ENCODE data around the gene DBH.

The DBH gene

DNA sequence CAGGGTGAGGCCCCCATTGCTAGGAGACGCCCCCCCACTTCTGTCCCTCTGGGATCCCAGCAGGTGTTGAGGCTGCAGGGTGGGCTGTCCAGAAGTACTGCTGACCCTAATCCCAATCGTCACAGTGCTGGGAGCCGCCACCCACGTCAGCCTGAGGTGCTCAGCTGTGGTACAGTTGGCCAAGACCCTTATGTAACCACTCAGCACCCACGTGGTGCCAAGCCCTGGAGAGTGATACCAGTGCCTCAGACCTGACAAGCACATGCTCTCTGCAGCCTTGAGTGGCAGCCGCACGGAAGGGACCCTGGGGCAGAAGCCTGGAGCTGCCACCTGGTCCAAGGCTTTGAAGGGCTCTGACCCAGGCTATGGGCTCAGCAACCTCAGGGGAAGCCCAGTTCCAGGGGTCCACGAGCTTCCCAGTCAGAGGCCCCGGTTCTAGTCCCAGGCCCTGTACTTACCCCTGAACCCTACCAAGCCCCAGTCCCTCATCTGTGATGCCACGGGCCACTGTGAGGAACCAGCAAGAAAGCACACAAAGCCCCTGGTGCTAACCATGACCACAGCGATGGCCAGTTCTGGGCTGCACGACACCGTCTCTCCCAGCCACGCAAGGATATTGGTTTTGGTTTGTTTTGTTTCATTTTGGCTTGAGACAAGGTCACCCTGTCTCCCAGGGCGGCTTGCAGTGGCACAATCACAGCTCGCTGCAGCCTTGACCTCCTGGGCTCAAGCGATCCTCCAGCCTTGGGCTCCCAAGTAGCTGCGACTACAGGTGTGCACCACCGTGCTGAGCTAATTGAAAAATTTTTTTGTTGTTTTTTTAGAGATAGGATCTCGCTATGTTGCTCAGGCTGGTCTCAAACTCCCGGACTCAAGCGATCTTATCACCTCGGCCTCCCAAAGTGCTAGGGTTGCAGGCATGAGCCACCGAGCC, 50.7 kb downstream of the DBH start:
- DNase-seq: no peak

DNA sequence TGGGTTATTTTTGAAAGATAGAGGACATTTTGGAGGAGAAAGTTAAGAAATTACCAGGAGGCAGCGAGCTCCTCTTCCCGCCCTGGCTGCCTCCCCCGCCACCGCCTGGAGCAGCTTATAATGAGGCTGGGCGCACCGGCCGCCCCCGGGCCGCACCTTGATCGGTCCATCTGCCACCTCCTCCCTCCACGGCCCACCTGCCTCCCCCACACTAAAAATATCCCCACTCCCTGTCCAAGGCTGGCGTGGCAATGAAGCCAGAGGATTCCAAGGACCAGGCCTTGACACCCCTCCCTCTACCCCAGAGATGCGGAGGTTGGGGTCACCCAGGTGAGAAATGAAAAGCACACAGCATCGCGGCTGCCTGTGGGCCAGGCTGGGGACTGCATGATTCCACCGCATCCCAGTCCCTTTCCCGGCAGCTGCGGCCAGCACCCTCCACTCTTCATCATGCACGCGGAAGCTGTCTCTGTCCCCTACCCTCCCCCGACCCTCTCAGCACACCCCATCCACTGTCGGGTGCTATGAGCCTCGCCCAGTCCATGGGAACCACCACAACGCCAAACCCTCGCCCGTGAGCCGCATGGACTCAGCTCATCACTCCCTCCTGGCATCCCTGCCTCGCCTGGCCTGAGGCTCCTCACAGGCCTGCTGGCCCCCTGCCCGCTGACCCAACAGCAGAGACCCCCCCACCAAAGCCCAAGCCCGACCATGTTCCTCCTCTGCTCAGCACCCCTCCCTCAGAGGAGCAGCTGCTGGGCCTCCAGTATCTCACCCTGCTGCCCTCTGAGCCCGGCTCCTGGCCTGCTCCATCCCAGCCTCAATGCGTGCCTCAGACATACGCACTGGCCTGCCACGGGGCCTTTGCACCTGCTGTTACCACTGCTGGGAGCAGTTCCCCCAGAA, 51.9 kb downstream of the DBH start:
- no peak for DNase-seq

- no peak for DNase-seq
Measured at GRCh38 chr9:133689151-133689763, 53.1 kb downstream of the DBH start.

DNA sequence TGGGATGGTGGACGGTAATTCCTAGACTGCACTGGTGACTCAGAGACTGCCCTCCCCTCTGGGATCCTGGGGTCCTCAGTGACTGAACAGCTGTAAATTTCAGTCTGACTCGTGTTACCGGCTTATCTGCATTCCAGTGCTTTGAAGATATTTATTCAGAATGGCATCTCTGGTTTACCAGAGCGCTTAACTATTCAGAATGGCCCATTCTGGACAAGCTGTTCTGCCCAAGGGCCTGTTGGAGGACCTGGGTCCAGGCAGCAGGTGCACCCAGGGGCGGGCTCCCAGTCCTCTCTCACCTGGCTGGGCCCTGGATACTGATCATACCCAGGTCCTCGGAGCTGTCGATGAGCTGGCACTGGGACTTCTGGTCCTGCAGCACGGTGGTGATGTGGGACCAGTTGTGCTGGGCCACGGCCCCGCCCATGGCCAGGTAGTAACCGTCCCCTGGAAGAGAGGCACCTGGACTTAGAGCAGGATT, 54.0 kb downstream of the DBH start:
- DNase-seq: no peak

DNA sequence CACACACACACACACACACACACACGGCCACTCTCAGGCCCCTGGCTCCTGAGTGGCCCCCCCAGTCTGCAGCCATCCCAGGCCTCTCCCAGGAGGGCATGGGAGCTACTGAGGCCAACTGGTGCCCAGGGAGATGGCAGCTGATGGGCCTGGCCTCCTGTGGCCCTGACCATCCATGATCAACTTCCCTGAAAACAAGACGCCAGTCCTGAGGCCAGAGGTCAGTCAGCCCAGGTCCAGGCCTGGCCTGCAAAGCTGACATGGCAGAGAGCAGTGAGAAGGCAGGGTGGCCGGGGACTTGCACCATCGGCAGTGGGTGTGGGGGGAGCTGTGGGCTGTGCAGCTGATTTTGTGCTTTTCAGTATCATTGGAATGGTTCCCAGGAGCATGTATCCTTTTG, 55.0 kb downstream of the DBH start:
- no peak for DNase-seq

DNA sequence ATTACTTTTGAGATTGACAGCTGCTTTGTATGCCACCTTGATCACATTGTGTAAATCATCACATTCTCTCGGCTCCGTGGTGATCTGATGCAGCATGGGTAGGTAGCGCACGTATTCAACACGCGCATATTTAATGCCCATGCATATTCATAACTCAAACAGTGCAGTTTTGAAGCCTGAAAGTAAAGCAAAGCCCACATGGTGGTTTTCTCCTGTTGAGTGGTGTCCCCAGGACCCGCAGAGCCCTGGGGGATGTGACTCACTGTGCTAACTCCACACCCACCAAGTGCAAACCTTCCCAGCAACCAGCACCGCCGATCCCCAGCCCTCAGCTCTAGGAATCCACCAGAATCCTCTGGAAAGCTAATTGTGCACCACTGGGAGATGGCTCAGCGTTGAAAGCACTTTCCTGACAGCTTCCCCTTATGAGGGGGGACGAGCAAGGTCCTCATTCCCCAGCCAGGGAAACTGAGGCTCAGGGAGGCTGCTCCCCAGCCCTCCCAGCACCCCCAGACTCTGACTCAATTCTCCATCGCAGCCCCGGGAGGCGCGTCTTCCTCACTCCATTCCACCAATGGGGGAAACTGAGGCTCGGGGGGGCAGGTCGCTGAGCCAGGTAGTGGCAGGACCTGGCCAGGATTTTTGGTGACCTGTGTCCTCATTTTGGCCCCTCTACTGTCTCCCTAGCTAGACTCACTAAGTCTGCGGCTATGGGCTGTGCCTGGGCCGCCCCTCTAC, 55.6 kb downstream of the DBH start:
- peak; percentile 40 for DNase-seq

GRCh38 chr9:133692364-133692985, 56.3 kb downstream of the DBH start:
- DNase-seq: no peak

DNA sequence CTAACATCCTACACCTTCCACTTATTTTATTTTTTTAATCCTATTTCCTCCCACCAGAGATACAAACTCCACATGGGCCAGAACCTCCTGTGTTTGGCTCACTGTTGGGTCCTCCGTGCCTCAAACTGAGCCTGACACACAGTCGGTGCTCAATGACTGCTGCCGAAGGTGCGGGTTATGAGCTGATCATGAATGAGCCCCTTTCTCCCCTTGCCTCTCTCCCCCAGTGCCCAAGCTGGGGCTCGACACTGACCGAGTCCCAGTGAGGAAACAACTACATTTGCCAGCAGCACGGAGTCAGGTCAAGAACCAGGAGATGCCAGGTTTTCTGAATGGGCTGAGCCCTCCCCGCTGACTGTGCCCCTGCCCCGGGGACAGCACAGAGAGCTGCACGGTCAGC, 57.0 kb downstream of the DBH start:
- no peak for DNase-seq

- DNase-seq: no peak
Measured at GRCh38 chr9:133693703-133694529, 57.8 kb downstream of the DBH start.

- no peak for DNase-seq
Measured at GRCh38 chr9:133694686-133695085, 58.5 kb downstream of the DBH start.

DNA sequence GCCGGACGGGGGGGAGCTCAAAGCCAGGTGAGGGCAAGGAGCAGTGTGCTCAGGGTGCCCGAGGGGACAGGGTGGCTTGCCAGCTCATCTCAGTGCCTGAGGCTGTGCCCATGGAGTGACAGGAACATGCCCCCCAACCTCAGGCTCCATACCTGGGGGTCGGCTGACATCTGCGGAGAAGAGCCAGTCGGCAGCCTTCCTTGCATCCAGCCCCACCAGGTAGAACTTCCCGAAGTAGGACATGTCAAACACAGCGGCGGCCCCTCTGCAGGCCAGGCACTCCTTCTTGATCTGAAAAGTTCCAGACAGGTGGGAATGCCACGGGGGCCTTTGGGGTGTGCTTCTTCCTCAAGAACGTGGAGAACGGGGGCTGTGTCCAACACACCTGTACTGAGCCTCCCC, 59.9 kb downstream of the DBH start:
- no peak for DNase-seq

GRCh38 chr9:133699546-133699945, 63.4 kb downstream of the DBH start:
- no peak for DNase-seq

- DNase-seq: no peak
Measured at GRCh38 chr9:133700819-133701320, 64.7 kb downstream of the DBH start.

GRCh38 chr9:133701321-133701980, 65.3 kb downstream of the DBH start:
- DNase-seq: no peak

- DNase-seq: peak; percentile 69
Measured at GRCh38 chr9:133701981-133702797, 66.0 kb downstream of the DBH start.

DNA sequence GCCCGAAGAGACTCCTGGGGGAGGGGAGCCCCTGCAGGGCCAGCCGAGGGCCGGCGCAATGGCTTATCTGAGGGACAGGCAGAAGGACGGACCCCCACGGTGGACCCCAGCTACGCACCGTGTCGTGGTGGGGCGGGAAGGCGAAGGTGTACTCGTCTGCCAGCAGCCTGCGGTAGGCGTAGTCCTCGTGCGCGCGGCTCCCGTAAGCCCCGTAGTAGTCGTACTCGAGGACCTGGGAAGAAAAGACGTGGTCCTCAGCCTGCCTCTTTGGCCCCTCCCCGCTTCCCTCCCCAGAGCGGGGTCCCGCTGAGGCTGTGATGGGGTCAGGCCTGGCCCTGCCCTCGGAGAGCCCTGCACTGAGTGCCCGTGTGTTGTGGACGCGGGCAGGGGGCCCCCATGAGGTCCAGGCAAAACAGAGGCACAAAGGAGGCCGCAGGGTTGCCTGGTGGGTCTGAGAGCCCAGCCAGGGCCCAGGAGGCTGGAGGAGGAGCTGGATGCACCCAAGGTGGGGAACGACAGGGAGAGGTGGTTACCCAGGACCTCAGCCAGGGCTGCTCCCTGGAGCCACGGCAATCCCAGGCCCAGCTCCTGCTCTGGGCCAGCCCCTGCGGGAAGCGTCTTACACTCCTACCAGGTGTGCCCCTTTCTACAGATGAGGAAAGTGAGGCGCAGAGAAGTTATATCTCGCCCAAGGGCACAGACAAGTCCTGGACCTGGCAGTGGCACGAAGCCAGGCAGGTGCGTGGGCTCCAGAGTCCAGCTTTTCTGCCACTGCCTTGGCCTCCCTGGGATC, 66.8 kb downstream of the DBH start:
- no peak for DNase-seq

- no peak for DNase-seq
Measured at GRCh38 chr9:133703591-133704399, 67.6 kb downstream of the DBH start.

Measured in fibroblast of upper back skin (primary cell).